Nephron progenitor cell (in vitro differentiated cells): ENCODE measurements around the gene ZMYND8.
"Not testable (repeated sequence)": the region's sequence is repeated elsewhere in the genome, so short reads cannot be mapped to it uniquely, and the experiment has no call there.

Experiments
- DNase-seq: peaks from one replicate; pipeline ENCODE4 v3.0.0; 2021
- H3K27ac Mint-ChIP-seq: 2 replicates; pipeline ENCODE4 v1.8.0; 2021; ENCODE audit warnings: mild to moderate bottlenecking, moderate library complexity, mixed read lengths
- H3K27me3 Mint-ChIP-seq: 2 replicates; pipeline ENCODE4 v1.8.0; 2021; ENCODE audit warnings: mild to moderate bottlenecking, low read depth, mixed read lengths; ENCODE audit not compliant: poor library complexity
- H3K36me3 Mint-ChIP-seq: 2 replicates; pipeline ENCODE4 v1.8.0; 2021; ENCODE audit warnings: low read depth, mixed read lengths
- H3K4me1 Mint-ChIP-seq: 2 replicates; pipeline ENCODE4 v1.8.0; 2021; ENCODE audit warnings: mixed read lengths
- H3K4me3 Mint-ChIP-seq: 2 replicates; pipeline ENCODE4 v1.8.0; 2021; ENCODE audit warnings: mild to moderate bottlenecking, moderate library complexity, mixed read lengths
- H3K9me3 Mint-ChIP-seq: 2 replicates; pipeline ENCODE4 v1.8.0; 2021; ENCODE audit warnings: mild to moderate bottlenecking, moderate library complexity, mixed read lengths
- TF ChIP-seq, protein P1 (sequence below): fragments of 200-600 bp; sonication (generic); IDR thresholded peaks from 2 replicates; pipeline ENCODE4 v1.5.0; 2021; ENCODE audit warnings: antibody characterized with exemption

Gene ZMYND8

DNA sequence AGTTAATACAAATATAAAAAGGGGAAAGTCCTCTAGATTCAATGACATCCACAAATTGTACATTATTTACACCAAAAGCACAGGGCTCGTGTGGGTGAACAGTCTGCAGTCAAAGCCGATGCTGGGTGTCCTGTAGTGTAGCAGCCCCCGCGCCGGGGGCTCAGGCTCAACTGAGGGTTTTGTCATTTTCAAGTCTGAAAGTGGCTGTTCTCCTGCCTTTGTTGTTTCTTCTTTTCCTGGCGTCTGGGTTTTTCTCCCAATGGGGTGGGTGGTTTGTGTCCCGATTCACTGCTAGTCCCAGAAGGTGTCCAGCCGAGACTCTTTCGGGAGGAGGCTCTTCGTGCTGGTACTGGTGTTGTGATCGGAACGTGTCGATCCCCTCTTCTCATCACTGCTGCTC, 146.0 kb downstream of the ZMYND8 start:
- no peaks in the 10 kb centered on the region for H3K9me3 Mint-ChIP-seq
- no peaks in the 10 kb centered on the region for H3K27me3 Mint-ChIP-seq
- no peak overlapping the region for H3K27ac Mint-ChIP-seq
- DNase-seq, result no peak
- peaks cover 21% of the 10 kb centered on the region for H3K4me1 Mint-ChIP-seq
- no peak overlapping the region for H3K4me3 Mint-ChIP-seq
- peaks cover 13% of the 10 kb centered on the region for H3K36me3 Mint-ChIP-seq
- TF ChIP-seq, protein P1, sequence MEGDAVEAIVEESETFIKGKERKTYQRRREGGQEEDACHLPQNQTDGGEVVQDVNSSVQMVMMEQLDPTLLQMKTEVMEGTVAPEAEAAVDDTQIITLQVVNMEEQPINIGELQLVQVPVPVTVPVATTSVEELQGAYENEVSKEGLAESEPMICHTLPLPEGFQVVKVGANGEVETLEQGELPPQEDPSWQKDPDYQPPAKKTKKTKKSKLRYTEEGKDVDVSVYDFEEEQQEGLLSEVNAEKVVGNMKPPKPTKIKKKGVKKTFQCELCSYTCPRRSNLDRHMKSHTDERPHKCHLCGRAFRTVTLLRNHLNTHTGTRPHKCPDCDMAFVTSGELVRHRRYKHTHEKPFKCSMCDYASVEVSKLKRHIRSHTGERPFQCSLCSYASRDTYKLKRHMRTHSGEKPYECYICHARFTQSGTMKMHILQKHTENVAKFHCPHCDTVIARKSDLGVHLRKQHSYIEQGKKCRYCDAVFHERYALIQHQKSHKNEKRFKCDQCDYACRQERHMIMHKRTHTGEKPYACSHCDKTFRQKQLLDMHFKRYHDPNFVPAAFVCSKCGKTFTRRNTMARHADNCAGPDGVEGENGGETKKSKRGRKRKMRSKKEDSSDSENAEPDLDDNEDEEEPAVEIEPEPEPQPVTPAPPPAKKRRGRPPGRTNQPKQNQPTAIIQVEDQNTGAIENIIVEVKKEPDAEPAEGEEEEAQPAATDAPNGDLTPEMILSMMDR, result no peak

DNA sequence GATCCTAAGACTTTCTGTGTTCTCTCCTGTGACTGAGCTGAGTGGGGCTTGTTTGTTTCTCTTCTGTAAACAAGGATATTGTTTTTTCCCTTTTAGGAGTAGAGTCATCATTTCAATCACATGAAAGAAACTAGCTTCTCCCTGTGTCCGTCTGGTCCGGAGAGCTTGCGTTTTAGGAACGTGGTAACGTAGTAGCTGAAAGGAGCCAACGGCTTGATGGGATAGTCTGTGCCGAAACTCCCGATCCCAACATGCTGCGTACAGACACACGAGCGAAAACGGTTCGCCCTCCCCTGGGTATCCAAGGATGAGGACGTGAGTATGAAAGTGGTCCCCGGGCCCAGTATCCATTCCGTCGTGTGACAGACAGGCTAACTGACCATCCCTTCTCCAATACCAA, 146.5 kb downstream of the ZMYND8 start:
- no peaks in the 10 kb centered on the region for H3K27me3 Mint-ChIP-seq
- TF ChIP-seq, protein P1, result no peak
- peaks cover 24% of the 10 kb centered on the region for H3K4me1 Mint-ChIP-seq
- no peak overlapping the region for H3K4me3 Mint-ChIP-seq
- no peak for DNase-seq
- H3K36me3 Mint-ChIP-seq, result peaks cover 14% of the 10 kb centered on the region
- no peaks in the 10 kb centered on the region for H3K9me3 Mint-ChIP-seq
- H3K27ac Mint-ChIP-seq, result peak overlapping the region; percentile 72

DNA sequence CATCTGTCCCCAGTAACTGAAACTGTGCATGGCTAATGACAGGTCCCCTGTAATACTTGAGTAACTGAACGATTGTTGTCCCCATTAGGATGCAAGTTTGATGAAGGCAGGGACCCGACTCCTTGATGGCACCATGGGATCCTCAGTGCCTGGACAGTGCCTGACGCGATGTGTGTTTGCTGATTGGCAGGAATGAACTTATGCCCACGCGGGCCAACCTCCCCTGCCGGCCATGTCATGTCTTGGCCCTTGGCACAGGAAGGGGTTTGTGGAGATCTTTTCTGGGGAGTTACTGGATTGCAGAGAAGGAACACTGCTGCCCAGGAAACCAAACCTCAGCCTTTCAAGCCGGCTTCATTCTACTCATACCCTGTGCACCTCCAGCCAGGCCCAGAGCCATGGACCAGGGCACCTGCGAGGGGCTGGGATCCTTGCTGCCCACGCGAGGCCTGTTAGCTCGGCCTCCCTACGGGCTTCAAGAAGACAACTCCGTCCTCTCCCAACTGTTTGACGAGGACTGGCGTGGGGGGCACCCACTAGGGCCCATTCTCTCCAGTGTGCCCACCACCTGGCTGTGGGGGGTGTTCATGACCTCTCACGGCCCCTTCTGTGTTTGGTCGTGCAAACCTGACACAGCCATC, 147.8 kb downstream of the ZMYND8 start:
- H3K4me3 Mint-ChIP-seq, result no peak overlapping the region
- TF ChIP-seq, protein P1, result no peak
- peaks cover 14% of the 10 kb centered on the region for H3K36me3 Mint-ChIP-seq
- H3K9me3 Mint-ChIP-seq, result no peaks in the 10 kb centered on the region
- H3K27me3 Mint-ChIP-seq, result peaks cover 4% of the 10 kb centered on the region
- peaks cover 24% of the 10 kb centered on the region for H3K4me1 Mint-ChIP-seq
- H3K27ac Mint-ChIP-seq, result no peak overlapping the region
- no peak for DNase-seq

DNA sequence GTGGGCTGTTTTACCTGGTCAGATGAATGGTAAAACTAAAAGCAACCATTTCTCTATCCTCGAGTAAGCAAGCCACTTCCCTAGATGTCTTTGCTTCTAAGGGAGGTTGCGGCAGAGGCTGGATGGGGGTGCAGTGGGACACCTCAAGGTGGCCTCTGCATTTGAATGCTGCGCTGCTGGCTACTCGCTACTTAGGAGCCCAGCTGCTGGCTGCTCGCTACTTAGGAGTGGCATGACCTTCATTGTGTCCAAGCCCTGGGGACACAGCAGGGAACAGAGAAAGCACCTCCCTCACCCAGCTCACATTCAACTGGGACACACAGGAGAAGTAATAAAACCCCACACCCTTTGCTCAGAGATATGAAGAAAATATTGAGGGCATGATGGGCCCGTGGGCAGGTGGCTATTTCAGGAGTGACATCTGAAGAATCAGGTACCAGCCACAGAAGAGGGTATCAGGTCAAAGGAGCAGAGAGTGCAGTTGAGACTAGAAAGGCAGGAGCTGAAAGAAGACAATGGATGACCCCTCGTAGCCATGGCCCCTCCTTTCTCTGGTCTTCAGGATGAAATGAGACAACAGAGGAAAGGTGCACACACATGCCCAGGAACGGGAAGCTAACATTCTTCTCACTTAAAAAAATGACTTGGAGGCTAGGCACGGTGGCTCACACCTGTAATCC, 149.4 kb downstream of the ZMYND8 start:
- Mint-ChIP-seq H3K4me1 (peaks cover 24% of the 10 kb centered on the region), H3K9me3 (no peaks in the 10 kb centered on the region), H3K36me3 (peaks cover 14% of the 10 kb centered on the region), H3K27ac (peak overlapping the region; percentile 57), H3K4me3 (no peak overlapping the region), H3K27me3 (peaks cover 4% of the 10 kb centered on the region)
- DNase-seq, result no peak
- TF ChIP-seq, protein P1, result no peak

DNA sequence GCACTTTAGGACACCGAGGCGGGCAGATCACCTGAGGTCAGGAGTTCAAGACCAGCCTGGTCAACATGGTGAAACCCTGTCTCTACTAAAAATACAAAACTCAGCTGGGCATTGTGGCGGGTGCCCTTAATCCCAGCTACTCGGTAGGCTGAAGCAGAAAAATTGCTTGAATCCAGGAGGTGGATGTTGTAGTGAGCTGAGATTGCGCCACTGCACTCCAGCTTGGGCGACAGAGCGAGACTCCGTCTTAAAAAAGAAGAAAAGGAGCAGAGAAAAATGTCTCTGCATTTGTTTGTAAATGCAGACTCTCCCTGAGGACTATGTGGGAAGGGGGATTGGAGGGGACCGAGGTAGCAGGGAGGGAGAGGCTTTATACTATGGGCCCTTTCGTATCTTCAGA, 149.9 kb downstream of the ZMYND8 start:
- Mint-ChIP-seq H3K4me1 (peaks cover 24% of the 10 kb centered on the region), H3K27ac (peak overlapping the region; percentile 91), H3K36me3 (peaks cover 14% of the 10 kb centered on the region)
- H3K27me3 Mint-ChIP-seq, DNase-seq, H3K9me3 Mint-ChIP-seq, H3K4me3 Mint-ChIP-seq: not testable (repeated sequence)

DNA sequence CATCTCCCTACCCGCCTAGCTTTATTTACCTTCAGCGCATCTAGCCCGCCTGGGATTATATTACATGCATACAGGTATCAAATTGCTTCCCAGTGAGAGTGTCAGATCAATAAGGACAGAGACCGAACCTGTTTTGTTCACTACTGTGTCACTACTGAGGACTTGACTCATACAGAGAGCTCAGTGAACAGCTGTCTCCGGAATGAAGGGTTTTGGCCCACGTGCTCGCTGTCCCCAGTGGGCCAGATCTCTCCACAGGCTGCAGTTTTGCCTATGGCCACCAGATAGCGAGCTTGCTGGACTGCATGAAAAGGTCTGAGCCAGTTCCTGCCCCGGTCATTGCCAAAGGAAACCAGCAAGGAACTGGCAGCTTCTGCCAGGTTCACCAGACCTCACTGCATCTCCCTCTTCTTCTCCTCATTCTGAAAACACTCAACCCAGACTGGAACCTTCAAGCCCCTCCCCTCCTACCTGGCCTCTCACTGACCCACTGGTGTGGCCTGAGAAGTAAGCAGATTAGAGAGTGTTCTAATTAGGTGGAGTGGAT, 150.8 kb downstream of the ZMYND8 start:
- H3K27ac Mint-ChIP-seq, result peak overlapping the region; percentile 37
- peak; percentile 36 for DNase-seq
- peaks cover 5% of the 10 kb centered on the region for H3K27me3 Mint-ChIP-seq
- TF ChIP-seq, protein P1, result peak; percentile 52
- no peaks in the 10 kb centered on the region for H3K9me3 Mint-ChIP-seq
- peaks cover 14% of the 10 kb centered on the region for H3K36me3 Mint-ChIP-seq
- no peak overlapping the region for H3K4me3 Mint-ChIP-seq
- peaks cover 24% of the 10 kb centered on the region for H3K4me1 Mint-ChIP-seq

DNA sequence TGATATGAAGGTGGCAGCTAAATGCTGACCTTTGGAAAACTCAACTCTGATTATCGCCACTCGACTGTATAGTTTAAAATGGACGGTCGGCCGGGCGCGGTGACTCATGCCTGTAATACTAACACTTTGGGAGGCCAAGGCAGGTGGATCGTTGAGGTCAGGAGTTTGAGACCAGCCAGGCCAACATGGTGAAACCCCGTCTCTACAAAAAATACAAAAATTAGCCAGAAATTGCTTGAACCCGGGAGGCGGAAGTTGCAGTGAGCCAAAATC, 151.7 kb downstream of the ZMYND8 start:
- Mint-ChIP-seq H3K4me1 (peaks cover 32% of the 10 kb centered on the region), H3K36me3 (peaks cover 14% of the 10 kb centered on the region)
- not testable (repeated sequence) for DNase-seq, H3K27me3 Mint-ChIP-seq, H3K4me3 Mint-ChIP-seq, H3K27ac Mint-ChIP-seq, H3K9me3 Mint-ChIP-seq
